Natural killer cell (primary cell): ENCODE data around the gene PDE4D. TPM values are rescaled to one million over a fixed set of nuclear protein-coding genes. Genes with fewer than 3 reads are reported as not detected.
A peak's percentile ranks its signal among the peaks of the same experiment; 100 is the strongest.

Source experiments
- ATAC-seq, 3 donors: fragments of 150-1000 bp in 2 of 3; fragments of 200-7000 bp in 1 of 3; cut with Tn5 transposase; 1 replicate in 1 of 3; 2 replicates in 2 of 3; pipeline ENCODE4 v1.10.0; 2021; ENCODE audit warnings: mild to moderate bottlenecking in 2 of 3, moderate library complexity in 2 of 3
- DNase-seq, 2 donors: peaks; one replicate each; pipeline versions ENCODE4 v3.0.0 to v3.0.0-alpha.2; 2013 to 2021; ENCODE audit warnings: mixed read lengths in 1 of 2
- H3K27ac ChIP-seq: one replicate; pipeline ENCODE4 v1.5.1; 2013; ENCODE audit warnings: mild to moderate bottlenecking, low read length
- H3K27me3 ChIP-seq: one replicate; pipeline ENCODE4 v1.6.1; 2013; ENCODE audit warnings: low read length; ENCODE audit not compliant: control insufficient read depth, insufficient read depth
- H3K36me3 ChIP-seq: one replicate; pipeline ENCODE4 v1.6.1; 2013; ENCODE audit warnings: low read length; ENCODE audit not compliant: control insufficient read depth, insufficient read depth
- H3K4me1 ChIP-seq: one replicate; pipeline ENCODE4 v1.6.1; 2013; ENCODE audit warnings: low read length; ENCODE audit not compliant: control insufficient read depth, insufficient read depth
- H3K4me3 ChIP-seq: one replicate; pipeline ENCODE4 v1.5.1; 2013; ENCODE audit warnings: low read length
- H3K9me3 ChIP-seq: one replicate; pipeline ENCODE4 v1.6.1; 2013; ENCODE audit warnings: low read length; ENCODE audit not compliant: control insufficient read depth, insufficient read depth
- H3K27ac Mint-ChIP-seq, 2 donors: one replicate each; pipeline ENCODE4 v1.8.0; 2022; ENCODE audit warnings: mild to moderate bottlenecking in 2 of 2, mixed read lengths in 2 of 2, moderate library complexity in 1 of 2
- H3K27me3 Mint-ChIP-seq, 2 donors: one replicate each; pipeline ENCODE4 v1.8.0; 2022; ENCODE audit warnings: low read depth in 2 of 2, mixed read lengths in 2 of 2
- H3K36me3 Mint-ChIP-seq: one replicate; pipeline ENCODE4 v1.8.0; 2022; ENCODE audit warnings: mixed read lengths
- H3K4me1 Mint-ChIP-seq, 2 donors: one replicate each; pipeline ENCODE4 v1.8.0; 2022; ENCODE audit warnings: mixed read lengths in 2 of 2
- H3K4me3 Mint-ChIP-seq: one replicate; pipeline ENCODE4 v1.8.0; 2022; ENCODE audit warnings: mild to moderate bottlenecking, moderate library complexity, mixed read lengths
- H3K9me3 Mint-ChIP-seq, 2 donors: one replicate each; pipeline ENCODE4 v1.8.0; 2022; ENCODE audit warnings: mixed read lengths in 2 of 2
- CTCF ChIP-seq: fragments of 200-600 bp; IDR thresholded peaks from one replicate; pipeline ENCODE4 v1.8.0; 2022; ENCODE audit warnings: antibody characterized with exemption
- WGBS: methylation state at CpG from one replicate; pipeline ENCODE4 v1.1.7; 2013; ENCODE audit warnings: missing lambda C conversion rate; ENCODE audit not compliant: insufficient coverage; 5-methylcytosine and 5-hydroxymethylcytosine counted together
- intact Hi-C: fragments of 100-400 bp; cut with micrococcal nuclease; formaldehyde crosslinking; loops from one replicate; pipeline ENCODE4 v1.14.2; 2022
- total RNA-seq, 4 donors: library from RNA; stranded (reverse); fragments of 120-200 nt in 1 of 4; gene quantifications; one replicate each; pipeline versions ENCODE4 v1.2.3 to v1.2.4, GENCODE V29; 2013 to 2022

PDE4D gene
- total RNA-seq, 3 donors from 2014 or later (not counting 1 experiment from before 2014, with no cell fraction given): 109 to 170 (median 116) TPM

DNA sequence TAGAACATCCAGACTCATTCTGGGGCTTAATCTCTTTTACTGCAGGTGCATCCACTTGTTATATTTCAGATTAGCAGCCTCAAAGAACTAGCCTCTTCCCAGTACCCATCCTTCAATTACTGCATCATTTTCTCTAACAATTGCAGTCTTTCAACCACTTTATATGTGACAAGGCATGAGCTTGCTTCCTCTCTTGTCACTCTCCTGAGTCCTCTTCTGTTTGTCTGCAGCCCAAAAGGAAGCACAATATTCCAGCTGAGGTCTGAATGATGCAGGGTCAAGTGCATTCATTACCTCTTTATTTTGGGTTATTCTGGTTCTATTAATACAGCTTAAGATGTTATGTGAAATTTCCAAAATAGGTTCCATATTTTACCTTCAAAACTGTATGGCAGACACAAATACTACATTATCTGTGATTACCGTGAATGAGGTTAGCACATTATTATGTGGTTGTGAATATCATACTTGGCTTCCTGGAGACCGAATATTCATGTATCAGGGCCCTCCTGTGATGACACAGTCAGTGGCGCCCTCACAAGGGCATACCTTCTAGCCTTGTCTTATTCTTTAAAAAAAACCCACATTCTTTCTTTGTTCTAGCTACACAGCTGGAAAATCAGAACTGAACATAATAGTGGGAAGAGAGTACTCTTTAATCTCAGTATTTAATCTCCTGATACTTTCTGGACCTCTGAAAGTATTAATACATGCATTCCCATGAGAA, 323.8 kb downstream of the PDE4D start:
- Mint-ChIP-seq H3K9me3 (no peaks in the 10 kb centered on the region), H3K36me3 (no peaks in the 10 kb centered on the region), H3K27ac (no peak overlapping the region), H3K4me1 (peaks cover 7 to 11% of the 10 kb centered on the region in 2 donors), H3K4me3 (no peak overlapping the region), H3K27me3 (no peaks in the 10 kb centered on the region)
- DNase-seq (peak in 1 of 2 donors; percentile 16), ATAC-seq (peak; percentile 82 to 99 (median 87))
- Histone ChIP-seq H3K4me3 (no peak overlapping the region), H3K27me3 (no peaks in the 10 kb centered on the region), H3K36me3 (no peaks in the 10 kb centered on the region), H3K27ac (no peak overlapping the region), H3K9me3 (no peaks in the 10 kb centered on the region), H3K4me1 (no peaks in the 10 kb centered on the region)
- TF ChIP-seq CTCF: no peak
- WGBS: 23% methylated on average over 3 of the region's 3 CpGs
- intact Hi-C loops: no loop called here

DNA sequence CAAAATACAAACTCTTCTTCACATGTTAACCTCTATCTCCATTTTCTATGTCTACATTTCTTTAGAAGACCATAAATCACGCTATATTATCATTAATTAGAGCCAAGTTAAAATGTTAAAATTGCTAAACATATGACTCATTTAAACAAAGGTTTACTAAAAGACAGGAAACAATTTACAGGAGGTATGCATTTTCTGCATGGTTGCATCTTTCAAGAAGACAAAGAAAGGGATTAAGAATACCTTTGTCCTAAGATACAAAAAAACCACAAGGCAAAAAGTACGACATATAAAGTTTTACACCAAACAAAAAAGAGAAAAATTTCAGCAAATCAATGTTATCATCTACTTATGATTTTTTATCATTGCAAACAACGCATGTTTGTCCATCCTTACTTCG, 324.4 kb downstream of the PDE4D start:
- Mint-ChIP-seq H3K4me3 (no peak overlapping the region), H3K4me1 (peaks cover 7 to 11% of the 10 kb centered on the region in 2 donors), H3K27ac (no peak overlapping the region), H3K9me3 (no peaks in the 10 kb centered on the region), H3K27me3 (no peaks in the 10 kb centered on the region), H3K36me3 (no peaks in the 10 kb centered on the region)
- Histone ChIP-seq H3K27me3 (no peaks in the 10 kb centered on the region), H3K36me3 (no peaks in the 10 kb centered on the region), H3K27ac (no peak overlapping the region), H3K9me3 (no peaks in the 10 kb centered on the region), H3K4me3 (no peak overlapping the region), H3K4me1 (no peaks in the 10 kb centered on the region)
- TF ChIP-seq CTCF: no peak
- ATAC-seq: no peak
- 87% methylated on average over 3 of the region's 4 CpGs for WGBS
- intact Hi-C loops: no loop called here
- DNase-seq: no peak

DNA sequence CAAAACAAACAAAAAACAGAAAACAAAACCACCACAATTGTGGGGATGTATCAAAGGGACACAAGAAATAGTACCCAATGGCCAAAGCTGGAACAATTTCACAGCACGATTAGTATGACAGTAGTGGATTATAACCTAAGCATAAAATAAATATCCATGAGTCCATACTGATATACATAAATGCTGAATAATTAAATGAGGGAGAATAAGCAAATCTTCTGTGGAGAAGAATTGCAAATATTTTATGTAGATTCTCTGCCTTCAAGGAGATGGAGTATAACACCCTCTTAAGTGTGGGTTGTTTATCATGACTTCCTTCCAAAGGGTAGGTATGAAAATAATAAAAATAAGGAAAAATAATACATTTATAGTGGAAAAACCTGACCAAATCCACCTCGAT, 325.4 kb downstream of the PDE4D start:
- Mint-ChIP-seq H3K27ac (no peak overlapping the region), H3K4me3 (no peak overlapping the region), H3K4me1 (peaks cover 15 to 17% of the 10 kb centered on the region in 2 donors), H3K36me3 (no peaks in the 10 kb centered on the region), H3K9me3 (no peaks in the 10 kb centered on the region), H3K27me3 (no peaks in the 10 kb centered on the region)
- intact Hi-C loops: no loop called here
- Histone ChIP-seq H3K36me3 (no peaks in the 10 kb centered on the region), H3K27ac (no peak overlapping the region), H3K27me3 (no peaks in the 10 kb centered on the region), H3K4me1 (peaks cover under 1% of the 10 kb centered on the region), H3K9me3 (no peaks in the 10 kb centered on the region), H3K4me3 (no peak overlapping the region)
- WGBS: no CpG with 5 or more reads among the region's 2 CpGs
- no peak for TF ChIP-seq CTCF
- DNase-seq (no peak), ATAC-seq (no peak)

GRCh38 chr5:59565551-59565950, 328.0 kb downstream of the PDE4D start:
- no peak overlapping the region for H3K27ac Mint-ChIP-seq

More at GRCh38 chr5:59565551-59565950, 328.0 kb downstream of the PDE4D start:
- intact Hi-C loops: no loop called here
- no peak for TF ChIP-seq CTCF
- Histone ChIP-seq H3K4me1 (peaks cover 6% of the 10 kb centered on the region), H3K4me3 (no peak overlapping the region), H3K36me3 (no peaks in the 10 kb centered on the region), H3K9me3 (no peaks in the 10 kb centered on the region), H3K27ac (no peak overlapping the region), H3K27me3 (no peaks in the 10 kb centered on the region)
- no peaks in the 10 kb centered on the region for H3K9me3 Mint-ChIP-seq
- ATAC-seq: no peak
- H3K4me3 Mint-ChIP-seq: no peak overlapping the region
- H3K4me1 Mint-ChIP-seq: peaks cover 23 to 27% of the 10 kb centered on the region in 2 donors
- no peak for DNase-seq
- no peaks in the 10 kb centered on the region for H3K27me3 Mint-ChIP-seq
- 79% methylated on average over 2 of the region's 2 CpGs for WGBS
- no peaks in the 10 kb centered on the region for H3K36me3 Mint-ChIP-seq
